PFSK-1 (cell line): ENCODE measurements around the gene CACNB2.

Experiments used
- FOXP2 ChIP-seq: optimal IDR thresholded peaks from 2 replicates; pipeline ENCODE3; 2011; ENCODE audit warnings: borderline replicate concordance, control low read depth, inconsistent platforms; ENCODE audit not compliant: insufficient read depth; ENCODE audit errors: extremely low read length, extremely low read depth
- POLR2AphosphoS5 ChIP-seq: IDR thresholded peaks from 2 replicates; pipeline ENCODE4 v1.6.1; 2012; ENCODE audit warnings: low read depth, mild to moderate bottlenecking, control low read depth, low read length, moderate library complexity
- REST ChIP-seq, 2 experiments: IDR thresholded peaks; 2 replicates each; pipeline versions ENCODE4 v1.6.1 to v1.8.0; 2011 to 2012; ENCODE audit warnings: low read depth in 2 of 2, low read length in 2 of 2, control low read depth in 1 of 2, inconsistent platforms in 1 of 2, mild to moderate bottlenecking in 1 of 2, moderate library complexity in 1 of 2; ENCODE audit not compliant: insufficient read depth in 1 of 2
- SIN3A ChIP-seq: IDR thresholded peaks from 2 replicates; pipeline ENCODE4 v1.6.1; 2012; ENCODE audit warnings: mild to moderate bottlenecking, low read length, moderate library complexity, borderline replicate concordance; ENCODE audit not compliant: insufficient read depth
- TAF1 ChIP-seq: IDR thresholded peaks from 2 replicates; pipeline ENCODE4 v1.6.1; 2012; ENCODE audit warnings: low read length, control low read depth, borderline replicate concordance; ENCODE audit not compliant: insufficient read depth

- TF ChIP-seq REST (IDR thresholded peaks at IDR 0.05; ENCODE audit: insufficient read depth in 1 of 2, low read depth in 2 of 2, low read length in 2 of 2): no peak
- TF ChIP-seq TAF1: no peak
- no peak for TF ChIP-seq POLR2AphosphoS5
- TF ChIP-seq SIN3A: no peak
- no peak for TF ChIP-seq FOXP2
These were observed 78.9 kb downstream of the CACNB2 start for GRCh38 chr10:18219146-18219545.
